CD14-positive monocyte (primary cell): ENCODE measurements around the gene VPS35. TPM values are rescaled to one million over a fixed set of nuclear protein-coding genes. Genes with fewer than 3 reads are reported as not detected.

Experiments used
- DNase-seq, 3 donors: peaks; one replicate each; pipeline ENCODE4 v3.0.0-alpha.2; 2011 to 2022
- H2AFZ ChIP-seq: 2 replicates; pipeline ENCODE4 v1.6.0; 2012; ENCODE audit warnings: mild to moderate bottlenecking, low read depth, low read length, inconsistent platforms; ENCODE audit not compliant: insufficient read depth, poor library complexity, severe bottlenecking
- H3K27ac ChIP-seq, 2 donors: 1 replicate in 1 of 2; 2 replicates in 1 of 2; pipeline ENCODE4 v1.5.1; 2012 to 2013; ENCODE audit warnings: low read length in 2 of 2, control low read depth in 1 of 2, inconsistent platforms in 1 of 2, low read depth in 1 of 2, mild to moderate bottlenecking in 1 of 2
- H3K27me3 ChIP-seq, 2 donors: one replicate each; pipeline versions ENCODE4 v1.6.0 to v1.6.1; 2011 to 2013; ENCODE audit warnings: low read length in 2 of 2; ENCODE audit not compliant: control insufficient read depth in 2 of 2, insufficient read depth in 2 of 2
- H3K36me3 ChIP-seq, 2 donors: replicated peaks in 1 of 2; 1 replicate in 1 of 2; 2 replicates in 1 of 2; pipeline versions ENCODE4 v1.5.1 to v1.6.1; 2012 to 2013; ENCODE audit warnings: low read length in 2 of 2, control low read depth in 1 of 2, inconsistent platforms in 1 of 2, mild to moderate bottlenecking in 1 of 2; ENCODE audit not compliant: insufficient read depth in 2 of 2, control insufficient read depth in 1 of 2
- H3K4me1 ChIP-seq, 2 donors: 1 replicate in 1 of 2; 2 replicates in 1 of 2; pipeline versions ENCODE4 v1.5.1 to v1.6.1; 2012 to 2013; ENCODE audit warnings: low read length in 2 of 2, control low read depth in 1 of 2, inconsistent platforms in 1 of 2, mild to moderate bottlenecking in 1 of 2, moderate library complexity in 1 of 2; ENCODE audit not compliant: insufficient read depth in 2 of 2, control insufficient read depth in 1 of 2
- H3K4me2 ChIP-seq: replicated peaks from 2 replicates; pipeline ENCODE3; 2012; ENCODE audit warnings: low read length, moderate library complexity, mild to moderate bottlenecking; ENCODE audit not compliant: poor library complexity, severe bottlenecking; ENCODE audit errors: extremely low read depth
- H3K4me3 ChIP-seq, 3 experiments: fragments of 200-600 bp in 1 of 3; sonication (generic) in 1 of 3; replicated peaks in 1 of 3; 1 replicate in 2 of 3; 2 replicates in 1 of 3; pipeline ENCODE4 v1.5.1; 2011 to 2013; ENCODE audit warnings: low read length in 3 of 3, mild to moderate bottlenecking in 3 of 3, control low read depth in 2 of 3, low read depth in 2 of 3, inconsistent platforms in 1 of 3, moderate library complexity in 1 of 3
- H3K79me2 ChIP-seq: 2 replicates; pipeline ENCODE4 v1.6.0; 2012; ENCODE audit warnings: mild to moderate bottlenecking, control low read depth, inconsistent platforms, low read length, moderate library complexity; ENCODE audit not compliant: insufficient read depth
- H3K9ac ChIP-seq: 2 replicates; pipeline ENCODE4 v1.6.0; 2017; ENCODE audit warnings: low read length, mild to moderate bottlenecking; ENCODE audit not compliant: insufficient read depth, poor library complexity, severe bottlenecking
- H3K9me3 ChIP-seq, 2 donors: replicated peaks in 1 of 2; 1 replicate in 1 of 2; 2 replicates in 1 of 2; pipeline versions ENCODE4 v1.5.1 to v1.6.1; 2012 to 2013; ENCODE audit warnings: low read length in 2 of 2, control low read depth in 1 of 2; ENCODE audit not compliant: control insufficient read depth in 1 of 2, insufficient read depth in 1 of 2
- H4K20me1 ChIP-seq: 2 replicates; pipeline ENCODE4 v1.6.0; 2012; ENCODE audit warnings: mild to moderate bottlenecking, low read length, control low read depth, moderate library complexity; ENCODE audit not compliant: insufficient read depth
- H3K27ac Mint-ChIP-seq, 7 donors: one replicate each; pipeline ENCODE4 v1.8.0; 2020; ENCODE audit warnings: mild to moderate bottlenecking in 7 of 7, mixed read lengths in 7 of 7, moderate library complexity in 6 of 7, inconsistent platforms in 2 of 7
- H3K27me3 Mint-ChIP-seq, 3 donors: one replicate each; pipeline ENCODE4 v1.8.0; 2021 to 2022; ENCODE audit warnings: low read depth in 3 of 3, mild to moderate bottlenecking in 3 of 3, mixed read lengths in 3 of 3, moderate library complexity in 3 of 3, inconsistent platforms in 1 of 3
- H3K36me3 Mint-ChIP-seq, 2 donors: one replicate each; pipeline ENCODE4 v1.8.0; 2020; ENCODE audit warnings: mixed read lengths in 2 of 2, inconsistent platforms in 1 of 2, mild to moderate bottlenecking in 1 of 2
- H3K4me1 Mint-ChIP-seq: one replicate; pipeline ENCODE4 v1.8.0; 2020; ENCODE audit warnings: mild to moderate bottlenecking, mixed read lengths
- H3K4me3 Mint-ChIP-seq, 2 donors: one replicate each; pipeline ENCODE4 v1.8.0; 2020; ENCODE audit warnings: mild to moderate bottlenecking in 2 of 2, mixed read lengths in 2 of 2, moderate library complexity in 1 of 2
- H3K9me3 Mint-ChIP-seq, 7 donors: one replicate each; pipeline ENCODE4 v1.8.0; 2020 to 2022; ENCODE audit warnings: mixed read lengths in 7 of 7, mild to moderate bottlenecking in 6 of 7, moderate library complexity in 6 of 7, inconsistent platforms in 2 of 7
- WGBS: methylation state at CpG from one replicate; pipeline ENCODE4 v1.1.5; 2013; ENCODE audit warnings: missing lambda C conversion rate; ENCODE audit not compliant: insufficient coverage; 5-methylcytosine and 5-hydroxymethylcytosine counted together
- intact Hi-C, 2 donors: fragments of 100-400 bp; cut with micrococcal nuclease; formaldehyde crosslinking; loops; one replicate each; pipeline versions ENCODE4 v1.15.0 to v1.15.1; 2023
- polyA plus RNA-seq, 3 donors: library from polyadenylated mRNA; depleted of rRNA in 1 of 3; unstranded in 2 of 3; stranded (reverse) in 1 of 3; fragments of 300-500 nt in 2 of 3; fragments of >200 nt in 1 of 3; fragmentation: Illumina TruSeq in 2 of 3; gene quantifications; 1 replicate in 2 of 3; 2 replicates in 1 of 3; pipeline ENCODE4 v1.2.3, GENCODE V29; 2012 to 2021
- TF ChIP-seq, protein P1 (sequence below): fragments of 200-600 bp; IDR thresholded peaks from one replicate; pipeline ENCODE4 v1.8.0; 2022; ENCODE audit warnings: antibody characterized with exemption, mild to moderate bottlenecking

VPS35 gene
- polyA plus RNA-seq, 3 donors, result 14.6 to 130 (median 113) TPM

DNA sequence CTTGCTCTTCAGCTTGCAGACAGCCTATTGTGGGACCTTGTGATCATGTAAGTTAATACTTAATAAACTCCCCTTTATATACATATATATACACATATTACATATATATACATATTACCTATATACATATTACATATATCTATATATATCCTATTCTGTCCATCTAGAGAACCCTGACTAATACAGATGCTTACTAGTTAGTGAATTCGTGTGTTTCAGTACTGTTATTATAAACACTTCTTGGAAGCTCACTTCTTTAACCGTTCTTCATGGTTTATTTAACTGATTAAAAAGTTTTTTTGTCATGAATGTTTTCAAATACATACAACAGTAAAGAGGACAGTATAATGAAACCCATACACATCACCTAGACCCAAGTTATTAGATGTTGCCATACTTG is 13.1 kb upstream of the VPS35 start:
- H3K4me1 Mint-ChIP-seq, result no peaks in the 10 kb centered on the region
- peaks cover 9 to 16% of the 10 kb centered on the region in 2 donors for H3K36me3 Mint-ChIP-seq
- H3K9me3 ChIP-seq, result no peaks in the 10 kb centered on the region
- peaks cover 0 to 3% (median 0%) of the 10 kb centered on the region in 3 donors for H3K27me3 Mint-ChIP-seq
- no peak overlapping the region for H3K4me3 ChIP-seq
- intact Hi-C loops, result no loop called here
- H3K9me3 Mint-ChIP-seq, result peaks cover 0 to 3% (median 0%) of the 10 kb centered on the region in 7 donors
- no peak overlapping the region for H3K9ac ChIP-seq
- no peak overlapping the region for H2AFZ ChIP-seq
- no peaks in the 10 kb centered on the region for H4K20me1 ChIP-seq
- no peak for DNase-seq
- no CpG with 5 or more reads among the region's 2 CpGs for WGBS
- no peak overlapping the region for H3K4me3 Mint-ChIP-seq
- H3K27ac Mint-ChIP-seq, result no peak overlapping the region
- no peaks in the 10 kb centered on the region for H3K27me3 ChIP-seq
- TF ChIP-seq, protein P1, sequence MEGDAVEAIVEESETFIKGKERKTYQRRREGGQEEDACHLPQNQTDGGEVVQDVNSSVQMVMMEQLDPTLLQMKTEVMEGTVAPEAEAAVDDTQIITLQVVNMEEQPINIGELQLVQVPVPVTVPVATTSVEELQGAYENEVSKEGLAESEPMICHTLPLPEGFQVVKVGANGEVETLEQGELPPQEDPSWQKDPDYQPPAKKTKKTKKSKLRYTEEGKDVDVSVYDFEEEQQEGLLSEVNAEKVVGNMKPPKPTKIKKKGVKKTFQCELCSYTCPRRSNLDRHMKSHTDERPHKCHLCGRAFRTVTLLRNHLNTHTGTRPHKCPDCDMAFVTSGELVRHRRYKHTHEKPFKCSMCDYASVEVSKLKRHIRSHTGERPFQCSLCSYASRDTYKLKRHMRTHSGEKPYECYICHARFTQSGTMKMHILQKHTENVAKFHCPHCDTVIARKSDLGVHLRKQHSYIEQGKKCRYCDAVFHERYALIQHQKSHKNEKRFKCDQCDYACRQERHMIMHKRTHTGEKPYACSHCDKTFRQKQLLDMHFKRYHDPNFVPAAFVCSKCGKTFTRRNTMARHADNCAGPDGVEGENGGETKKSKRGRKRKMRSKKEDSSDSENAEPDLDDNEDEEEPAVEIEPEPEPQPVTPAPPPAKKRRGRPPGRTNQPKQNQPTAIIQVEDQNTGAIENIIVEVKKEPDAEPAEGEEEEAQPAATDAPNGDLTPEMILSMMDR, result no peak
- H3K79me2 ChIP-seq, result no peaks in the 10 kb centered on the region
- H3K4me1 ChIP-seq, result no peaks in the 10 kb centered on the region
- no peak overlapping the region for H3K27ac ChIP-seq
- H3K36me3 ChIP-seq, result peaks cover 6 to 18% of the 10 kb centered on the region in 2 donors
- H3K4me2 ChIP-seq, result no peak overlapping the region

DNA sequence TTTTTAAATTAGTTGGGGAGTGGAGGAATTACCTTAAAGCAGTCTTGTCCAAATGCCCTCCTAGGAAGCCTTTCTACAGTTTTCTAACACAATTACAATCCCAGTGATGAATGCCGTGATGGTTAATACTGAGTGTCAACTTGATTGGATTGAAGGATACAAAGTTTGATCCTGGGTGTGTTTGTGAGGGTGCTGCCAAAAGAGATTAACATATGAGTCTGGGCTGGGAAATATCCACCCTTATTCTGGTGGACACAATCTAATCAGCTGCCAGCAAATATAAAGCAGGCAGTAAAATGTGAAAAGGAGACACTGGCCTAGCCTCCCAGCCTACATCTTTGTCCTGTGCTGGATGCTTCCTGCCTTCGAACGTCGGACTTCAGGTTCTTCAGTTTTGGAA is 12.6 kb upstream of the VPS35 start:
- intact Hi-C loops, result no loop called here
- Histone ChIP-seq H3K4me1 (no peaks in the 10 kb centered on the region), H3K36me3 (peaks cover 6 to 22% of the 10 kb centered on the region in 2 donors), H3K9me3 (no peaks in the 10 kb centered on the region), H3K27ac (no peak overlapping the region), H3K9ac (no peak overlapping the region), H3K4me2 (no peak overlapping the region), H3K79me2 (no peaks in the 10 kb centered on the region), H2AFZ (no peak overlapping the region), H3K27me3 (no peaks in the 10 kb centered on the region), H4K20me1 (no peaks in the 10 kb centered on the region), H3K4me3 (no peak overlapping the region)
- Mint-ChIP-seq H3K27ac (no peak overlapping the region), H3K9me3 (peaks cover 0 to 3% (median 0%) of the 10 kb centered on the region in 7 donors), H3K4me1 (no peaks in the 10 kb centered on the region), H3K36me3 (peaks cover 11 to 18% of the 10 kb centered on the region in 2 donors), H3K4me3 (no peak overlapping the region), H3K27me3 (peaks cover 0 to 3% (median 0%) of the 10 kb centered on the region in 3 donors)
- TF ChIP-seq, protein P1, result no peak
- DNase-seq, result no peak
- no CpG with 5 or more reads among the region's 4 CpGs for WGBS
